GM23338 (cell line): ENCODE results near the gene ENOX1. TPM values are rescaled to one million over a fixed set of nuclear protein-coding genes. Genes with fewer than 3 reads are reported as not detected.

Experiments used
- CREB1 ChIP-seq: fragments of 250-450 bp; sonication (Bioruptor Pico); IDR thresholded peaks from 2 replicates; pipeline ENCODE4 v1.5.0; 2020; ENCODE audit warnings: low read depth, mild to moderate bottlenecking, moderate library complexity
- EZH2 ChIP-seq: fragments of 200-600 bp; sonication (generic); IDR thresholded peaks from one replicate; pipeline ENCODE4 v1.8.0; 2017; ENCODE audit warnings: antibody characterized with exemption, mild to moderate bottlenecking, low read depth; ENCODE audit not compliant: unreplicated experiment
- EZH2phosphoT487 ChIP-seq: fragments of 200-600 bp; sonication (generic); IDR thresholded peaks from one replicate; pipeline ENCODE4 v1.8.1; 2018; ENCODE audit warnings: antibody characterized with exemption; ENCODE audit not compliant: unreplicated experiment
- JUNB ChIP-seq: IDR thresholded peaks from one replicate; pipeline ENCODE4 v1.6.1; 2016; ENCODE audit warnings: antibody characterized with exemption; ENCODE audit not compliant: unreplicated experiment
- NANOG ChIP-seq: IDR thresholded peaks from 2 replicates; pipeline ENCODE4 v1.6.1; 2016; ENCODE audit warnings: antibody characterized with exemption, borderline replicate concordance
- ZNF114 ChIP-seq: fragments of 250-450 bp; sonication (Bioruptor Pico); IDR thresholded peaks from 2 replicates; pipeline ENCODE4 v1.5.0; 2020; ENCODE audit warnings: mild to moderate bottlenecking, moderate library complexity
- ZNF331 ChIP-seq: fragments of 250-450 bp; sonication (Bioruptor Pico); IDR thresholded peaks from 2 replicates; pipeline ENCODE4 v1.5.0; 2020; ENCODE audit warnings: low read depth, mild to moderate bottlenecking, moderate library complexity
- polyA plus RNA-seq: library from polyadenylated mRNA; unstranded; fragments of >200 nt; fragmentation: Nextera tagmentation; extraction: Ambion mirVana; gene quantifications from 2 replicates; pipeline ENCODE4 v1.2.1, GENCODE V29; 2016
- total RNA-seq: library from RNA; depleted of rRNA; stranded (reverse); fragments of >200 nt; shearing (Covaris generic); gene quantifications from 2 replicates; pipeline ENCODE4 v1.2.3, GENCODE V29; 2014
- TF ChIP-seq, protein P1 (sequence below): fragments of 250-450 bp; sonication (Bioruptor Pico); IDR thresholded peaks from 2 replicates; pipeline ENCODE4 v1.5.0; 2020; ENCODE audit warnings: mild to moderate bottlenecking, moderate library complexity
- TF ChIP-seq, protein P2 (sequence below), 2 experiments: fragments of 200-600 bp in 1 of 2; sonication (generic) in 1 of 2; conservative IDR thresholded peaks; 2 replicates each; pipeline versions ENCODE4 v1.5.1 to v1.6.1; 2016 to 2017; ENCODE audit warnings: antibody characterized with exemption in 2 of 2, low read depth in 2 of 2, mild to moderate bottlenecking in 2 of 2, moderate library complexity in 1 of 2

The ENOX1 gene
- total and polyA plus RNA-seq, 2 experiments from 2014 or later: 0.66 to 0.81 TPM

DNA sequence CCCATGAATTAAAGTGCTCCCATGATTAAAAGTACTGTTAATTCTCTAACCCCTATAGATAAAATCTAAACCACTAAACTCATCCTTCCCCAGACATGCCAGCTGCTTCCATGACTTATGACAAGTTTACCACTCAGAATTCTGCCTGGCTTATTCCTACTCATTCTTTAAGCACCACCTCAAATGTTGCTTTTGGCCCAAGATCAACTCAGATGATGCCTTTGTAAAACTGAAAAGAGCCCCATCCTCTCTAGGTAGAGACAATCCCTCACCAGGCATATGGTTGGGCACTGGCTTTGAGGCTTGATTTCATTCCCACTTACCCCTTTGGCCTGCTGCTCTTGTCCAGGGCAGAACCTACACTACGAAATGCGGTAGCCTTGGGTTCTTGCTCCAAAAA, 513.4 kb downstream of the ENOX1 start (continued):
- TF ChIP-seq, protein P1, sequence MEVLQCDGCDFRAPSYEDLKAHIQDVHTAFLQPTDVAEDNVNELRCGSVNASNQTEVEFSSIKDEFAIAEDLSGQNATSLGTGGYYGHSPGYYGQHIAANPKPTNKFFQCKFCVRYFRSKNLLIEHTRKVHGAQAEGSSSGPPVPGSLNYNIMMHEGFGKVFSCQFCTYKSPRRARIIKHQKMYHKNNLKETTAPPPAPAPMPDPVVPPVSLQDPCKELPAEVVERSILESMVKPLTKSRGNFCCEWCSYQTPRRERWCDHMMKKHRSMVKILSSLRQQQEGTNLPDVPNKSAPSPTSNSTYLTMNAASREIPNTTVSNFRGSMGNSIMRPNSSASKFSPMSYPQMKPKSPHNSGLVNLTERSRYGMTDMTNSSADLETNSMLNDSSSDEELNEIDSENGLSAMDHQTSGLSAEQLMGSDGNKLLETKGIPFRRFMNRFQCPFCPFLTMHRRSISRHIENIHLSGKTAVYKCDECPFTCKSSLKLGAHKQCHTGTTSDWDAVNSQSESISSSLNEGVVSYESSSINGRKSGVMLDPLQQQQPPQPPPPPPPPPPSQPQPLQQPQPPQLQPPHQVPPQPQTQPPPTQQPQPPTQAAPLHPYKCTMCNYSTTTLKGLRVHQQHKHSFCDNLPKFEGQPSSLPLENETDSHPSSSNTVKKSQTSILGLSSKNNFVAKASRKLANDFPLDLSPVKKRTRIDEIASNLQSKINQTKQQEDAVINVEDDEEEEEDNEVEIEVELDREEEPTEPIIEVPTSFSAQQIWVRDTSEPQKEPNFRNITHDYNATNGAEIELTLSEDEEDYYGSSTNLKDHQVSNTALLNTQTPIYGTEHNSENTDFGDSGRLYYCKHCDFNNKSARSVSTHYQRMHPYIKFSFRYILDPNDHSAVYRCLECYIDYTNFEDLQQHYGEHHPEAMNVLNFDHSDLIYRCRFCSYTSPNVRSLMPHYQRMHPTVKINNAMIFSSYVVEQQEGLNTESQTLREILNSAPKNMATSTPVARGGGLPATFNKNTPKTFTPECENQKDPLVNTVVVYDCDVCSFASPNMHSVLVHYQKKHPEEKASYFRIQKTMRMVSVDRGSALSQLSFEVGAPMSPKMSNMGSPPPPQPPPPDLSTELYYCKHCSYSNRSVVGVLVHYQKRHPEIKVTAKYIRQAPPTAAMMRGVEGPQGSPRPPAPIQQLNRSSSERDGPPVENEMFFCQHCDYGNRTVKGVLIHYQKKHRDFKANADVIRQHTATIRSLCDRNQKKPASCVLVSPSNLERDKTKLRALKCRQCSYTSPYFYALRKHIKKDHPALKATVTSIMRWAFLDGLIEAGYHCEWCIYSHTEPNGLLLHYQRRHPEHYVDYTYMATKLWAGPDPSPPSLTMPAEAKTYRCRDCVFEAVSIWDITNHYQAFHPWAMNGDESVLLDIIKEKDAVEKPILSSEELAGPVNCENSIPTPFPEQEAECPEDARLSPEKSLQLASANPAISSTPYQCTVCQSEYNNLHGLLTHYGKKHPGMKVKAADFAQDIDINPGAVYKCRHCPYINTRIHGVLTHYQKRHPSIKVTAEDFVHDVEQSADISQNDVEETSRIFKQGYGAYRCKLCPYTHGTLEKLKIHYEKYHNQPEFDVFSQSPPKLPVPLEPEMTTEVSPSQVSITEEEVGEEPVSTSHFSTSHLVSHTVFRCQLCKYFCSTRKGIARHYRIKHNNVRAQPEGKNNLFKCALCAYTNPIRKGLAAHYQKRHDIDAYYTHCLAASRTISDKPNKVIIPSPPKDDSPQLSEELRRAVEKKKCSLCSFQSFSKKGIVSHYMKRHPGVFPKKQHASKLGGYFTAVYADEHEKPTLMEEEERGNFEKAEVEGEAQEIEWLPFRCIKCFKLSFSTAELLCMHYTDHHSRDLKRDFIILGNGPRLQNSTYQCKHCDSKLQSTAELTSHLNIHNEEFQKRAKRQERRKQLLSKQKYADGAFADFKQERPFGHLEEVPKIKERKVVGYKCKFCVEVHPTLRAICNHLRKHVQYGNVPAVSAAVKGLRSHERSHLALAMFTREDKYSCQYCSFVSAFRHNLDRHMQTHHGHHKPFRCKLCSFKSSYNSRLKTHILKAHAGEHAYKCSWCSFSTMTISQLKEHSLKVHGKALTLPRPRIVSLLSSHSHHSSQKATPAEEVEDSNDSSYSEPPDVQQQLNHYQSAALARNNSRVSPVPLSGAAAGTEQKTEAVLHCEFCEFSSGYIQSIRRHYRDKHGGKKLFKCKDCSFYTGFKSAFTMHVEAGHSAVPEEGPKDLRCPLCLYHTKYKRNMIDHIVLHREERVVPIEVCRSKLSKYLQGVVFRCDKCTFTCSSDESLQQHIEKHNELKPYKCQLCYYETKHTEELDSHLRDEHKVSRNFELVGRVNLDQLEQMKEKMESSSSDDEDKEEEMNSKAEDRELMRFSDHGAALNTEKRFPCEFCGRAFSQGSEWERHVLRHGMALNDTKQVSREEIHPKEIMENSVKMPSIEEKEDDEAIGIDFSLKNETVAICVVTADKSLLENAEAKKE (CRISPR knock-in tag): no peak
- TF ChIP-seq EZH2phosphoT487: no peak
- TF ChIP-seq, protein P2, sequence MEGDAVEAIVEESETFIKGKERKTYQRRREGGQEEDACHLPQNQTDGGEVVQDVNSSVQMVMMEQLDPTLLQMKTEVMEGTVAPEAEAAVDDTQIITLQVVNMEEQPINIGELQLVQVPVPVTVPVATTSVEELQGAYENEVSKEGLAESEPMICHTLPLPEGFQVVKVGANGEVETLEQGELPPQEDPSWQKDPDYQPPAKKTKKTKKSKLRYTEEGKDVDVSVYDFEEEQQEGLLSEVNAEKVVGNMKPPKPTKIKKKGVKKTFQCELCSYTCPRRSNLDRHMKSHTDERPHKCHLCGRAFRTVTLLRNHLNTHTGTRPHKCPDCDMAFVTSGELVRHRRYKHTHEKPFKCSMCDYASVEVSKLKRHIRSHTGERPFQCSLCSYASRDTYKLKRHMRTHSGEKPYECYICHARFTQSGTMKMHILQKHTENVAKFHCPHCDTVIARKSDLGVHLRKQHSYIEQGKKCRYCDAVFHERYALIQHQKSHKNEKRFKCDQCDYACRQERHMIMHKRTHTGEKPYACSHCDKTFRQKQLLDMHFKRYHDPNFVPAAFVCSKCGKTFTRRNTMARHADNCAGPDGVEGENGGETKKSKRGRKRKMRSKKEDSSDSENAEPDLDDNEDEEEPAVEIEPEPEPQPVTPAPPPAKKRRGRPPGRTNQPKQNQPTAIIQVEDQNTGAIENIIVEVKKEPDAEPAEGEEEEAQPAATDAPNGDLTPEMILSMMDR (conservative IDR thresholded peaks at IDR 0.05; ENCODE audit: low read depth in 2 of 2): no peak
- no peak for TF ChIP-seq ZNF331 (CRISPR knock-in tag)
- no peak for TF ChIP-seq CREB1 (CRISPR knock-in tag)
- TF ChIP-seq NANOG: no peak
- TF ChIP-seq EZH2: no peak
- no peak for TF ChIP-seq ZNF114
- TF ChIP-seq JUNB: no peak
